ENCODE measurements around the gene IGSF1. TPM values are rescaled to one million over a fixed set of nuclear protein-coding genes. Genes with fewer than 3 reads are reported as not detected.

Gene IGSF1
- polyA plus RNA-seq, 4 donors: 0.15 to 14.4 TPM; not detected in 2

- Histone ChIP-seq H3K4me1 (ENCODE audit: control insufficient read depth in 3 of 3, insufficient read depth in 2 of 3, low read depth in 1 of 3, low read length in 2 of 3) (no peaks in the 10 kb centered on the region), H3K27ac (ENCODE audit: low read depth in 1 of 3, low read length in 2 of 3) (no peak overlapping the region), H3K4me3 (ENCODE audit: low read depth in 1 of 3, low read length in 3 of 3) (no peak overlapping the region), H3K27me3 (ENCODE audit: control insufficient read depth in 3 of 3, insufficient read depth in 3 of 3, low read length in 3 of 3) (no peaks in the 10 kb centered on the region), H3K9me3 (ENCODE audit: control insufficient read depth in 2 of 2, insufficient read depth in 1 of 2, low read depth in 1 of 2, low read length in 1 of 2) (no peaks in the 10 kb centered on the region), H3K36me3 (ENCODE audit: control insufficient read depth in 3 of 3, insufficient read depth in 2 of 3, low read depth in 1 of 3, low read length in 3 of 3) (no peaks in the 10 kb centered on the region)
- no peak for DNase-seq
- WGBS, 3 donors: 86 to 96% (median 88%) methylated on average over 4 of the region's 4 CpGs
- no peak for FAIRE-seq
These were observed 62.5 kb downstream of the IGSF1 start for GRCh38 chrX:131226591-131226990.

GRCh38 chrX:131225078-131225477 lies 64.0 kb downstream of the IGSF1 start:
- no peak overlapping the region for H3K27ac ChIP-seq (ENCODE audit: low read depth in 1 of 3, low read length in 2 of 3)
- H3K9me3 ChIP-seq (ENCODE audit: control insufficient read depth in 2 of 2, insufficient read depth in 1 of 2, low read depth in 1 of 2, low read length in 1 of 2): no peaks in the 10 kb centered on the region
- DNase-seq: no peak
- FAIRE-seq: no peak
- no peak overlapping the region for H3K4me3 ChIP-seq (ENCODE audit: low read depth in 1 of 3, low read length in 3 of 3)
- H3K27me3 ChIP-seq (ENCODE audit: control insufficient read depth in 3 of 3, insufficient read depth in 3 of 3, low read length in 3 of 3): no peaks in the 10 kb centered on the region
- 67 to 87% (median 87%) methylated on average over 2 of the region's 2 CpGs for WGBS, 3 donors
- no peaks in the 10 kb centered on the region for H3K36me3 ChIP-seq (ENCODE audit: control insufficient read depth in 3 of 3, insufficient read depth in 2 of 3, low read depth in 1 of 3, low read length in 3 of 3)
- H3K4me1 ChIP-seq (ENCODE audit: control insufficient read depth in 3 of 3, insufficient read depth in 2 of 3, low read depth in 1 of 3, low read length in 2 of 3): no peaks in the 10 kb centered on the region

Other genes starting within 250 kb of the IGSF1 start
- gene ARHGAP36, start 231.0 kb downstream of the IGSF1 start, polyA plus RNA-seq: 1 to 10 TPM in 1 of 4 donors, not detected in 3; 1.3 TPM

Measured in small intestine (tissue), 7 donors.